HG02642 (cell line): Measurements from ENCODE around the gene NIP7.
"Not testable (repeated sequence)": the region's sequence is repeated elsewhere in the genome, so short reads cannot be mapped to it uniquely, and the experiment has no call there.

Source experiments
- ATAC-seq: cut with Tn5 transposase; IDR thresholded peaks from one replicate; pipeline ENCODE4 v1.9.1; 2021; ENCODE audit warnings: mild to moderate bottlenecking; ENCODE audit not compliant: unreplicated experiment, poor library complexity

NIP7 gene

GRCh38 chr16:69338557-69339288, 849 bp upstream of the NIP7 start:
- no peak for ATAC-seq

DNA sequence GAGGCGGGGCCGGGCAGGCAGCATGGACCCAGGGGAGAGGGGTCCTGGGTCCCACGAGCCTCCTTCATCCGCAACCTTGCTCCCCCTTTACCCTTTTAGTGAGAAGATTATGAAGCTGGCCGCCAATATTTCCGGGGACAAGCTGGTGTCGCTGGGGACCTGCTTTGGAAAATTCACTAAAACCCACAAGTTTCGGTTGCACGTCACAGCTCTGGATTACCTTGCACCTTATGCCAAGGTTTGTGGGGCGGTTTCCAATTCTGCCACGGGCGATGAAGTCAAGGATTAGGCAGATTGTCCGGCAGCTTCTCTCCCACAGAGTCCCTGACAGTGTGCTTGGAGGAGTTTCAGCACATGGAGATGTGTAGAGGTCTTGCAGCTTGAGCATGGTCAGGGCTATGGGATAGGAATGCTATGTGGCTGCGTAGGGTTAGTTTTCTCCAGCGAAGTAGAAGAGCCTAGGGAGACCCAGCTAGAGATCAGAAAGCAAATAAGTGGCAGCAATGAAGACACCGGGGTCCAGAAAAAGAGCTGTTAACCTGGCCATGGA, 598 bp downstream of the NIP7 start:
- no peak for ATAC-seq

DNA sequence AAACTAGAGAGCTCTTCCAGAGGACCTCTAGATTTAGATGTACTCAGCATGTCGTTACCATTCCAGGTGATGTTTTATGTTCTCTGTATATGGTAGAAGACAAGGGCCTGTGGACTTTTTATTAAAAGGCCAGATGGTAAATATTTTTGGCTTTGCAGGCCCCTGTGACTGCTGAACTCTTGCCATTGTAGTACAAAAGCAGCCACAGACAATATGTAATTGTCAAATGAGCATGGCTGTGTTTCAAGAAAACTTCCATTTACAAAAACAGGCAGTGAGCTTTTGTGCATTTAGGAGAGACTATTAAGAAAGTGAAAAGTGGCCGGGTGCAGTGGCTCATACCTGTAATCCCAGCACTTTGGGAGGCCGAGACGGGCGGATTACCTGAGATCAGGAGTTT, 4.6 kb downstream of the NIP7 start:
- ATAC-seq = no peak

GRCh38 chr16:69345923-69346322, 6.4 kb downstream of the NIP7 start:
- ATAC-seq = no peak

- no peak for ATAC-seq
Observed at GRCh38 chr16:69346683-69347082, 7.1 kb downstream of the NIP7 start.

DNA sequence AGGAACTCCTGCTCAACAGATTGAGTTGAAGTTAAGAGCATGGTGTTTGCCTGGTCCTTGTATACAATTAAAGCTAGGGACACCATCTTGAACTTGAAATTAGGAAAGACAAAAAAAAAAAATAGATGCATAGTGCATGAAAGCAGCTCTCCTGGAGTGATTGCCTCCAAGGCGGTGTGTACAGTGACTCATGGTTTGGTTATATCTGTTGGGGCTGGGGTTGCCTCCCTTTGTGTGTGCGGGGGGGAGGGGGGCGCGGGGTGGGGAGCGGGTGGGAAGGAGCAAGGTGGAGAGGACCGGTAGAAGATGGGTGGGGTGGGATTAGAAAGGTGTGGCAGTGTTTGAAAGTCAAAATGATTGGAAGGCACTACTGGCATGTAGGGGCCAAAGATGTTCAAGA, 8.7 kb downstream of the NIP7 start:
- ATAC-seq = no peak

- no peak for ATAC-seq
Observed at GRCh38 chr16:69349536-69349935, 10.0 kb downstream of the NIP7 start.

DNA sequence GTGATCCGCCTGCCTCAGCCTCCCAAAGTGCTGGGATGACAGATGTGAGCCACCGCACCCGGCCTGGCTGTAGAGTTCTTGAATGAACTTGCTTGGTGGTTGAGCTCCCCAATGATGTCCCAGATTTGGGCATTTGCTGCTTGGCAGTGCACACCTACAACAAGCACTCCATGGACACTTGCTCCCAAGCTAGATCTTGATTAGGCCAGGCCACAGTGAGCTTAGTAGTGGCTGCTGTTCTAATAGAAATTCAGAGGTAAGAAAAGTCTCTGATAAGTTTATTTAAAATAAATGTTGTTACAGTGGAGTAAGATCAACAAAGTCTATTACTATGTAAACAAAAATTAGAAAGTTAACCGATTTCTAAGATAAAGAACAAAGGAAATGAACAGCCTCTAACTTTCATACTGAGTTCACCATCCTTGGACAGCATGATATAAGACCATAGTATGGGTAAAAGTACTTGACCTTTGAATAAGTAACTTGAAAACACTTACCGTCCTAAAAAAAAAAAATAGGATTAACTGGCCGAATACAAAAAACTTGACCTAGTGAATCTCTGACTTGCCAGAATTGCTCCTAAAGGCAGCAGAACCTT, 11.1 kb downstream of the NIP7 start:
- ATAC-seq = no peak

DNA sequence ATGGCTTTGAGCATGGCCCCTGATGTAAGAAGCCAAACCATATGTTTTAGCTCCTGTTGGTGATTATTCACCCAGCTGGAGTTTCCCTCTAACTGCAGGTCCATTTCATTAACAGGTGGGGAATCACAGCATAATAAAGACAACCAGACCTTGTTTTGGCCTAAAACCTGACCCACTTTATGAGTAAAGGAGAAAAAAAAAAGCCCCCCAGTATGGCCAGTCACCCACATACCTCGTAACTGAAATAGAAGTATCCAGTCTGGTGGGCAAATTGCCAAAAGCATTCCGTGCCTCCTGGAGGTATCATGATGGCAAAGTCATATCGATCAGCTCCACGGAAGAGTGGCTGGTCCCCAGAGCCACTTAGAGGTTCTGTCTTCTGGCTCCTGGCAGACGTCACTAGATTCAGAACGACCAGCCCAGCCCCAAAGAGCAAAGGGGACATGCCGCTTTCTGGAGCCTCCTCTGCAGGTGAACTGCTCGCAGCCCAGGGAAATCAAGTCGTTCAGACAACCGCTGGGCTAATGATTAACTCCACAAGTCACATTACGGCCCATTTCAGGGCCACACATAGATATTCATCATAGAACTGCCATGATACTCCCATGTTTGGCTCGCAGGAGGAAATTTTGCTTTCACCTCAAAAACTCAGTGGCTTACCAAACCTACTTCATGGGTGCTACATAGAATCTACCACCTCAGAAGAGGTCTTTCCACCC, 11.9 kb downstream of the NIP7 start, which contains the start of gene TMED6:
TMED6 (minus strand) TSS at position 478 of the 719 bp plus-strand sequence; CDS start at position 445, 33 bp downstream.
- no peak for ATAC-seq

DNA sequence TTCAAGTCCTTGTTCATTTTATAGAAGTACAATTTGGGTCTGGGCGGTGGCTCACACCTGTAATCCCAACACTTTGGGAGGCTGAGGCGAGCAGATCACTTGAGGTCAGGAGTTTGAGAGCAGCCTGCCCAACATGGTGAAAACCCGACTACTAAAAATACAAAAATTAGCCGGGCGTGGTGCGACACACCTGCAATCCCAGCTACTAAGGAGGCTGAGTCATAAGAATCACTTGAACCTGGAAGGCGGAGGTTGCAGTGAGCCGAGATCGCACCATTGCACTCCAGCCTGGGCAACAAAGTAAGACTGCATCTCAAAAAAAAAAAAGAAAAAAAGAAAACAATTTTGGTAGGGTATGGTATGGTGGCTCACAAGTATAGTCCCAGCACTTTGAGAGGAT, 20.5 kb downstream of the NIP7 start:
- ATAC-seq = not testable (repeated sequence)

GRCh38 chr16:69363281-69363717, 23.7 kb downstream of the NIP7 start:
- no peak for ATAC-seq

- no peak for ATAC-seq
Observed at GRCh38 chr16:69364088-69364487, 24.5 kb downstream of the NIP7 start.

- no peak for ATAC-seq
Observed at GRCh38 chr16:69365901-69366300, 26.3 kb downstream of the NIP7 start.

DNA sequence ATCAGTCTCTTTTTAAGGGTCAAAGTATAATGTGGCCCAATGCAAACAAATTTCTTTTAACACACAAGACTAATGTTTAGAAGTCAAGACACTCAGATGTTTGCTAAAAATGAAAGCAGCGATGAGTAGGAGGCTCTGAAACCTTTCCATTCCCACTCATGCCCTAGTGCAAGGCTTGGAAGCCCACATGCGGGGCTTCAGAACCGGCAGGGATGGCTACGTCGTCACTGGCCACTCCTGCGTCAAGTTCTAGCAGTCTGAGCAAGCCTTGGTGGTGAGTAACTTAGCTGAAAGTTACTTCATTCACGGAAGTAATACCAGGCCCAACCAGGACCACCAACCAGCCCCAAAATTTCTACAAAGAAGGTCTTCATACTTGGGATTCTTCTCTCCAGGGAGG, 26.9 kb downstream of the NIP7 start:
- ATAC-seq = no peak

DNA sequence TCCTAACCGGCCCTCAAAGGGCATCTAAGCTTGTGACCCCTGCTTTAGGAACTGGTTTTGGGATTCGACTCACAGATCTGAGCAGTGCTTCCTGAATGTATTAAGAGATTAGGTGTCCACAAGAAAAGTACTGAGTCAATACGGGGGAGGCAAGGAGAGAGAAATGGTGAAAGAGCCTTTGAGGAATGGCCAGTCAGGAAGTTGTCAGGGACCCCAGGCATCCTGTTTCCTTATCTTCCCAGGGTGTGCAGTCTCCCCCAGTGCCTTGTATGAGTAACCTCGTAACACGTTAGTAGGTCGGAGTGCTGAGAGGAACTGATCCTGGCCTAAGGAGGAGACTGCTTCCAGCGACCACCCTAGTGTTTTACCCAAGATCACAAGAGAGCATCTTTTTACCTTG, 28.4 kb downstream of the NIP7 start:
- ATAC-seq = no peak

DNA sequence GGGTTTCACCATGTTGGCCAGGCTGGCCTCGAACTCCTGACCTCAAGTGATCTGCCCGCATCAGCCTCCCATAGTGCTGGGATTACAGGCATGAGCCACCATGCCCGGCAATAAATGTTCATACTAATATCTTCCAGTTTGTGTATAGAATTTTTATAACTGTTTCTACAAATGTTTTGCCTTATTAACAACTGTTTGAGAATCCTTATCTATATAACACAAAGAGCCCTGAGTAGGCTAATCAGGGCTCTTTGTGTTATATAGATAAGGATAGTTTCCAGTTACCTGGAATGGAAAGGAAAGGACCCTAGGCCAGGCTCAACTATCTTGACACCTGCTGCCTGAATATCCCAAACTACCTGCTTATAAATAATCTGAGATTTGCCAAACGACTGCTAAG, 29.3 kb downstream of the NIP7 start:
- no peak for ATAC-seq

- no peak for ATAC-seq
Observed at GRCh38 chr16:69371564-69371963, 32.0 kb downstream of the NIP7 start.

DNA sequence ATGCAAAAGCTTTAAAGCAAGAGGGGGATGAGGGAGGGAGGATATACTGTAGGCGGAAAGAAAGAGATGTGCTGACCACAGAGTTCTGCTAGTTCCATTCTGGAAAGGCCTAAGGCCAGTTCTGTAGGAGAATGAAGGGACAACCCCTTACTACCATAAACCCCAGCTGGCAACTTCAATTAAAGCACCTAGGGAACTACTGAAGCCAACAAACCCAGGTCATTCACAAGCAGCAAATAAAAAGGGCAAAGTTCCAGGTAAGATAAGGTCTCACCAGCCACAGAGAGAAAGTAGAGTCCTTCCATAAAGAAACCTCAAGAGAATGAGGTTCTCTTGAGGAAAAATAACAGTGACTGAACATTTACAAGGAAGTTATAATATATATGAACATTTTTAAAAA, 33.4 kb downstream of the NIP7 start:
- ATAC-seq = no peak

- ATAC-seq = no peak
Observed at GRCh38 chr16:69376393-69377059, 37.0 kb downstream of the NIP7 start.

- ATAC-seq = no peak
Observed at GRCh38 chr16:69378036-69378435, 38.5 kb downstream of the NIP7 start.

- ATAC-seq = no peak
Observed at GRCh38 chr16:69378760-69379159, 39.2 kb downstream of the NIP7 start.
